ENCODE data around the gene HMG20A. TPM values are rescaled to one million over a fixed set of nuclear protein-coding genes. Genes with fewer than 3 reads are reported as not detected.

Gene HMG20A
- total and polyA plus RNA-seq, 9 of the 15 experiments (the other 6 are each of a cell fraction or from before 2014, with no cell fraction given), result 25.0 to 68.1 (median 38.9) TPM

- TF ChIP-seq, protein P1, sequence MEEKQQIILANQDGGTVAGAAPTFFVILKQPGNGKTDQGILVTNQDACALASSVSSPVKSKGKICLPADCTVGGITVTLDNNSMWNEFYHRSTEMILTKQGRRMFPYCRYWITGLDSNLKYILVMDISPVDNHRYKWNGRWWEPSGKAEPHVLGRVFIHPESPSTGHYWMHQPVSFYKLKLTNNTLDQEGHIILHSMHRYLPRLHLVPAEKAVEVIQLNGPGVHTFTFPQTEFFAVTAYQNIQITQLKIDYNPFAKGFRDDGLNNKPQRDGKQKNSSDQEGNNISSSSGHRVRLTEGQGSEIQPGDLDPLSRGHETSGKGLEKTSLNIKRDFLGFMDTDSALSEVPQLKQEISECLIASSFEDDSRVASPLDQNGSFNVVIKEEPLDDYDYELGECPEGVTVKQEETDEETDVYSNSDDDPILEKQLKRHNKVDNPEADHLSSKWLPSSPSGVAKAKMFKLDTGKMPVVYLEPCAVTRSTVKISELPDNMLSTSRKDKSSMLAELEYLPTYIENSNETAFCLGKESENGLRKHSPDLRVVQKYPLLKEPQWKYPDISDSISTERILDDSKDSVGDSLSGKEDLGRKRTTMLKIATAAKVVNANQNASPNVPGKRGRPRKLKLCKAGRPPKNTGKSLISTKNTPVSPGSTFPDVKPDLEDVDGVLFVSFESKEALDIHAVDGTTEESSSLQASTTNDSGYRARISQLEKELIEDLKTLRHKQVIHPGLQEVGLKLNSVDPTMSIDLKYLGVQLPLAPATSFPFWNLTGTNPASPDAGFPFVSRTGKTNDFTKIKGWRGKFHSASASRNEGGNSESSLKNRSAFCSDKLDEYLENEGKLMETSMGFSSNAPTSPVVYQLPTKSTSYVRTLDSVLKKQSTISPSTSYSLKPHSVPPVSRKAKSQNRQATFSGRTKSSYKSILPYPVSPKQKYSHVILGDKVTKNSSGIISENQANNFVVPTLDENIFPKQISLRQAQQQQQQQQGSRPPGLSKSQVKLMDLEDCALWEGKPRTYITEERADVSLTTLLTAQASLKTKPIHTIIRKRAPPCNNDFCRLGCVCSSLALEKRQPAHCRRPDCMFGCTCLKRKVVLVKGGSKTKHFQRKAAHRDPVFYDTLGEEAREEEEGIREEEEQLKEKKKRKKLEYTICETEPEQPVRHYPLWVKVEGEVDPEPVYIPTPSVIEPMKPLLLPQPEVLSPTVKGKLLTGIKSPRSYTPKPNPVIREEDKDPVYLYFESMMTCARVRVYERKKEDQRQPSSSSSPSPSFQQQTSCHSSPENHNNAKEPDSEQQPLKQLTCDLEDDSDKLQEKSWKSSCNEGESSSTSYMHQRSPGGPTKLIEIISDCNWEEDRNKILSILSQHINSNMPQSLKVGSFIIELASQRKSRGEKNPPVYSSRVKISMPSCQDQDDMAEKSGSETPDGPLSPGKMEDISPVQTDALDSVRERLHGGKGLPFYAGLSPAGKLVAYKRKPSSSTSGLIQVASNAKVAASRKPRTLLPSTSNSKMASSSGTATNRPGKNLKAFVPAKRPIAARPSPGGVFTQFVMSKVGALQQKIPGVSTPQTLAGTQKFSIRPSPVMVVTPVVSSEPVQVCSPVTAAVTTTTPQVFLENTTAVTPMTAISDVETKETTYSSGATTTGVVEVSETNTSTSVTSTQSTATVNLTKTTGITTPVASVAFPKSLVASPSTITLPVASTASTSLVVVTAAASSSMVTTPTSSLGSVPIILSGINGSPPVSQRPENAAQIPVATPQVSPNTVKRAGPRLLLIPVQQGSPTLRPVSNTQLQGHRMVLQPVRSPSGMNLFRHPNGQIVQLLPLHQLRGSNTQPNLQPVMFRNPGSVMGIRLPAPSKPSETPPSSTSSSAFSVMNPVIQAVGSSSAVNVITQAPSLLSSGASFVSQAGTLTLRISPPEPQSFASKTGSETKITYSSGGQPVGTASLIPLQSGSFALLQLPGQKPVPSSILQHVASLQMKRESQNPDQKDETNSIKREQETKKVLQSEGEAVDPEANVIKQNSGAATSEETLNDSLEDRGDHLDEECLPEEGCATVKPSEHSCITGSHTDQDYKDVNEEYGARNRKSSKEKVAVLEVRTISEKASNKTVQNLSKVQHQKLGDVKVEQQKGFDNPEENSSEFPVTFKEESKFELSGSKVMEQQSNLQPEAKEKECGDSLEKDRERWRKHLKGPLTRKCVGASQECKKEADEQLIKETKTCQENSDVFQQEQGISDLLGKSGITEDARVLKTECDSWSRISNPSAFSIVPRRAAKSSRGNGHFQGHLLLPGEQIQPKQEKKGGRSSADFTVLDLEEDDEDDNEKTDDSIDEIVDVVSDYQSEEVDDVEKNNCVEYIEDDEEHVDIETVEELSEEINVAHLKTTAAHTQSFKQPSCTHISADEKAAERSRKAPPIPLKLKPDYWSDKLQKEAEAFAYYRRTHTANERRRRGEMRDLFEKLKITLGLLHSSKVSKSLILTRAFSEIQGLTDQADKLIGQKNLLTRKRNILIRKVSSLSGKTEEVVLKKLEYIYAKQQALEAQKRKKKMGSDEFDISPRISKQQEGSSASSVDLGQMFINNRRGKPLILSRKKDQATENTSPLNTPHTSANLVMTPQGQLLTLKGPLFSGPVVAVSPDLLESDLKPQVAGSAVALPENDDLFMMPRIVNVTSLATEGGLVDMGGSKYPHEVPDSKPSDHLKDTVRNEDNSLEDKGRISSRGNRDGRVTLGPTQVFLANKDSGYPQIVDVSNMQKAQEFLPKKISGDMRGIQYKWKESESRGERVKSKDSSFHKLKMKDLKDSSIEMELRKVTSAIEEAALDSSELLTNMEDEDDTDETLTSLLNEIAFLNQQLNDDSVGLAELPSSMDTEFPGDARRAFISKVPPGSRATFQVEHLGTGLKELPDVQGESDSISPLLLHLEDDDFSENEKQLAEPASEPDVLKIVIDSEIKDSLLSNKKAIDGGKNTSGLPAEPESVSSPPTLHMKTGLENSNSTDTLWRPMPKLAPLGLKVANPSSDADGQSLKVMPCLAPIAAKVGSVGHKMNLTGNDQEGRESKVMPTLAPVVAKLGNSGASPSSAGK (IDR thresholded peaks at IDR 0.05), result no peak
- no peak for TF ChIP-seq NR3C1 (CRISPR knock-in tag; IDR thresholded peaks at IDR 0.05)
- TF ChIP-seq E2F6 (IDR thresholded peaks at IDR 0.05; ENCODE audit: borderline replicate concordance in 1 of 2, extremely low read depth in 1 of 2, insufficient read depth in 1 of 2, insufficient read length in 1 of 2, low read depth in 1 of 2, low read length in 1 of 2, poor library complexity in 1 of 2, severe bottlenecking in 1 of 2), result peak in 1 of 2 experiments; percentile 49
- TF ChIP-seq KDM1A (IDR thresholded peaks at IDR 0.05), result peak in 1 of 2 experiments; percentile 15; a peak in 1 of 4 replicates
- no peak for TF ChIP-seq DMBX1 (CRISPR knock-in tag; IDR thresholded peaks at IDR 0.05; ENCODE audit: borderline replicate concordance)
- no peak for TF ChIP-seq COPS2 (conservative IDR thresholded peaks at IDR 0.05)
- TF ChIP-seq ZNF589 (CRISPR knock-in tag; IDR thresholded peaks at IDR 0.05; ENCODE audit: low read depth), result no peak
- TF ChIP-seq NR4A1 (CRISPR knock-in tag; IDR thresholded peaks at IDR 0.05), result no peak
- TF ChIP-seq NR4A1 (tag; IDR thresholded peaks at IDR 0.05), result no peak
- TF ChIP-seq SIX5 (IDR thresholded peaks at IDR 0.05; ENCODE audit: borderline replicate concordance in 1 of 2, insufficient read depth in 1 of 2, low read depth in 1 of 2, low read length in 2 of 2), result no peak
- TF ChIP-seq NCOA1 (IDR thresholded peaks at IDR 0.05; ENCODE audit: low read depth), result no peak
Measured at GRCh38 chr15:77418966-77419835, 1.5 kb upstream of the HMG20A start (continued).
